ENCODE data around the gene APBA2. TPM values are rescaled to one million over a fixed set of nuclear protein-coding genes. Genes with fewer than 3 reads are reported as not detected.

APBA2 gene
- total RNA-seq, 1 experiment from 2014 or later = 0.31 TPM

DNA sequence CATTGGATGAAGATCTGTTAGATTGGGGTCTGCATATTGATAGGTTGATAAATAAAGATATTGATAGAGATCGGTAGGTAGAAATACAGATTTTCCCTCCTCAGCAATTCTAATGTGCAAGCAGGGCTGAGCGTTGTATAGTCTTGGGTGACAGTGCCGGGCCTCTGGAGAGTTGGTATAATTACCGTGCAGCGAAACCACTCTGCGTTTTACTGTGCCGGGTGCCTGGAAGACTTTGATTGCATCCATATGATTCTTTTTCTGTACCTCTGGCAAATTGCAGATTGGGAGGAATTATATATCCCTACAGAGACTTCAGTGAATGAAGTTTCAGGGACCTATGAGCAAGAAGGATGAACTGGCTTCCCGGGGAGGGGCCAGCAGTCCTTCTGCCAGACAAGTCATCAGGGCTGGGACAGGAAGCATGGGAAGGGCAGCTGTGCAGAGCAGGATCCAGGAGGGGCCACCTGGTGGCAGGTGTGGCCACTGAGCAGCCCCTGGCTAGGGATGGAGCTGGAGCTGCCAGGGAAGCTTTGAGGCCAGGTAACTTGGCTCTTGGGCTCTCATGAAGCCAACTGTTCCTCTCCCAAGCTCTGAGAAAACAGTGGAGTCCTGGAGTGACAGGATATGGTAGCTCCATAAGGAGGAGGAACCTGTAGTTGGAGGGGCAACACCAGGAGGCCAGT, 132.5 kb downstream of the APBA2 start:
- DNase-seq (ENCODE audit: low read depth, low spot score) = no peak
- in situ Hi-C loops (cut with HindIII; ENCODE audit: low pct_unique_long_range_greater_than_20kb, low sequenced_read_pairs) = no loop called here
- CTCF ChIA-PET = no interaction called here

DNA sequence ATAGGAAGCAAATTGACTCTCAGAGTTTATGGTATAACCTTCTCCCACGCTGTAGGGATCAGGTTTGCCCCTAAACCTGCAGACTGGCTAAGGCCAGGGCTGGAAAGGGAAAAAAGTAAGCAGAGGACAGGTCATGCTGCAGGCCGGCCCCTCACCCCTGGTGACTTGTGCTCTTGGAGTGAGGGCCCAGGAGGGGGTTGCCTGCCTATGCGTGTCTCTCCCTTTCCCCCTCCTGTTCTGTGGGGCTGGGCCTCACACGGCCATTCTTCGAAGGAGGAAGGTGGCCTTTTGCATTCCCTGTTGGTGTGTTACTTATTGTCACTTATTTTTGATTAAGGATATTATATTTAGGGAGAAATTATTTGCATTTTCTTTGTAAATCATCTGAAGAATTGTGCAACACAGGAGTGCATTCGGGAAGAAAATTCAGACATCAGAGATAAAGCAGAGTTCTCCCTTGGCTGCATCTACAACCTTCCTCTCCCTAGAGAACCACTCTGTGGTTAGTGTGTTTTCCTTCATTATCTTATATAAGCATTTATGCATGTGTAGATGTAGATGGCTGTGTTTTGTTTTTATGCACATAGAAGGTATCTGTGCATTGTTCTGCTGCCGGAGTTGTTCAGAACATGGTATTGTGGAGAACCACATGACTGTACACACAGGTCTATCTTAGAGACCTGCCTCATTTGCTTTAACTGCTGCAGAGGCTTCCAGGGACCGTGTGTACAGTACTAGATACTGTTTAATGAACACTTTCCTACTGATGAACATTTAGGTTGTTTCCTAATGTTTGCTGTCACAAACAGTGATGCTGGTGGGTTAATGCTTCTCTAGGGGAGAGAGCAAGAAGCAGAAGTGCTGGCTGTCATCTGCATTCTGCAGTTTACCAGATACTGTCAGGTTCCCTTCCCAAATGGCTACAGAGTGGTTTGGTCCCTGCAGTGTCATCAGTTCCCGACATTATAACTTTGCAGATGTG, 133.5 kb downstream of the APBA2 start:
- no peak overlapping the region for H3K4me3 ChIP-seq (ENCODE audit: low read depth in 2 of 2, low read length in 2 of 2)
- intact Hi-C loops (cut with micrococcal nuclease; ENCODE audit: unreplicated experiment) (no loop called here), in situ Hi-C loops (cut with HindIII; ENCODE audit: low pct_unique_long_range_greater_than_20kb, low sequenced_read_pairs) (no loop called here)
- no peaks in the 10 kb centered on the region for H3K36me3 ChIP-seq (ENCODE audit: control insufficient read depth, insufficient read depth, low read length)
- no peak for ATAC-seq
- peaks cover 5% of the 10 kb centered on the region; the same call in 1 of the 2 replicates for H3K27me3 ChIP-seq (ENCODE audit: control insufficient read depth, insufficient read depth, low read length)
- ChIA-PET CTCF (no interaction called here), POLR2A (no interaction called here)
- TF ChIP-seq, protein P1, sequence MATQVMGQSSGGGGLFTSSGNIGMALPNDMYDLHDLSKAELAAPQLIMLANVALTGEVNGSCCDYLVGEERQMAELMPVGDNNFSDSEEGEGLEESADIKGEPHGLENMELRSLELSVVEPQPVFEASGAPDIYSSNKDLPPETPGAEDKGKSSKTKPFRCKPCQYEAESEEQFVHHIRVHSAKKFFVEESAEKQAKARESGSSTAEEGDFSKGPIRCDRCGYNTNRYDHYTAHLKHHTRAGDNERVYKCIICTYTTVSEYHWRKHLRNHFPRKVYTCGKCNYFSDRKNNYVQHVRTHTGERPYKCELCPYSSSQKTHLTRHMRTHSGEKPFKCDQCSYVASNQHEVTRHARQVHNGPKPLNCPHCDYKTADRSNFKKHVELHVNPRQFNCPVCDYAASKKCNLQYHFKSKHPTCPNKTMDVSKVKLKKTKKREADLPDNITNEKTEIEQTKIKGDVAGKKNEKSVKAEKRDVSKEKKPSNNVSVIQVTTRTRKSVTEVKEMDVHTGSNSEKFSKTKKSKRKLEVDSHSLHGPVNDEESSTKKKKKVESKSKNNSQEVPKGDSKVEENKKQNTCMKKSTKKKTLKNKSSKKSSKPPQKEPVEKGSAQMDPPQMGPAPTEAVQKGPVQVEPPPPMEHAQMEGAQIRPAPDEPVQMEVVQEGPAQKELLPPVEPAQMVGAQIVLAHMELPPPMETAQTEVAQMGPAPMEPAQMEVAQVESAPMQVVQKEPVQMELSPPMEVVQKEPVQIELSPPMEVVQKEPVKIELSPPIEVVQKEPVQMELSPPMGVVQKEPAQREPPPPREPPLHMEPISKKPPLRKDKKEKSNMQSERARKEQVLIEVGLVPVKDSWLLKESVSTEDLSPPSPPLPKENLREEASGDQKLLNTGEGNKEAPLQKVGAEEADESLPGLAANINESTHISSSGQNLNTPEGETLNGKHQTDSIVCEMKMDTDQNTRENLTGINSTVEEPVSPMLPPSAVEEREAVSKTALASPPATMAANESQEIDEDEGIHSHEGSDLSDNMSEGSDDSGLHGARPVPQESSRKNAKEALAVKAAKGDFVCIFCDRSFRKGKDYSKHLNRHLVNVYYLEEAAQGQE (IDR thresholded peaks at IDR 0.05; ENCODE audit: insufficient read depth in 1 of 2, low read depth in 2 of 2, low read length in 1 of 2) = no peak
- no peak for TF ChIP-seq TCF7L2 (IDR thresholded peaks at IDR 0.05; ENCODE audit: low read depth, low read length)
- TF ChIP-seq POLR2AphosphoS5 (IDR thresholded peaks at IDR 0.05; ENCODE audit: low read depth, low read length) = no peak
- TF ChIP-seq, protein P2, sequence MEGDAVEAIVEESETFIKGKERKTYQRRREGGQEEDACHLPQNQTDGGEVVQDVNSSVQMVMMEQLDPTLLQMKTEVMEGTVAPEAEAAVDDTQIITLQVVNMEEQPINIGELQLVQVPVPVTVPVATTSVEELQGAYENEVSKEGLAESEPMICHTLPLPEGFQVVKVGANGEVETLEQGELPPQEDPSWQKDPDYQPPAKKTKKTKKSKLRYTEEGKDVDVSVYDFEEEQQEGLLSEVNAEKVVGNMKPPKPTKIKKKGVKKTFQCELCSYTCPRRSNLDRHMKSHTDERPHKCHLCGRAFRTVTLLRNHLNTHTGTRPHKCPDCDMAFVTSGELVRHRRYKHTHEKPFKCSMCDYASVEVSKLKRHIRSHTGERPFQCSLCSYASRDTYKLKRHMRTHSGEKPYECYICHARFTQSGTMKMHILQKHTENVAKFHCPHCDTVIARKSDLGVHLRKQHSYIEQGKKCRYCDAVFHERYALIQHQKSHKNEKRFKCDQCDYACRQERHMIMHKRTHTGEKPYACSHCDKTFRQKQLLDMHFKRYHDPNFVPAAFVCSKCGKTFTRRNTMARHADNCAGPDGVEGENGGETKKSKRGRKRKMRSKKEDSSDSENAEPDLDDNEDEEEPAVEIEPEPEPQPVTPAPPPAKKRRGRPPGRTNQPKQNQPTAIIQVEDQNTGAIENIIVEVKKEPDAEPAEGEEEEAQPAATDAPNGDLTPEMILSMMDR (IDR thresholded peaks at IDR 0.05) = no peak
- TF ChIP-seq SIN3A (IDR thresholded peaks at IDR 0.05; ENCODE audit: borderline replicate concordance, insufficient read depth, low read depth, low read length) = no peak
- no peak overlapping the region for H3K27ac ChIP-seq (ENCODE audit: low read length)
- no peak for DNase-seq (ENCODE audit: low read depth, low spot score)
- no peaks in the 10 kb centered on the region for H3K4me1 ChIP-seq (ENCODE audit: control insufficient read depth, insufficient read depth, low read length)
- H3K9me3 ChIP-seq (ENCODE audit: control insufficient read depth, insufficient read depth, low read depth, low read length) = no peaks in the 10 kb centered on the region
- BruUV-seq (replicated peaks) = no TSS peak

More for the DNA sequence above, 132.5 kb downstream of the APBA2 start:
- POLR2A ChIA-PET = no interaction called here
- H3K9me3 ChIP-seq (ENCODE audit: control insufficient read depth, insufficient read depth, low read depth, low read length) = no peaks in the 10 kb centered on the region
- no peak overlapping the region for H3K27ac ChIP-seq (ENCODE audit: low read length)
- H3K4me3 ChIP-seq (ENCODE audit: low read depth in 2 of 2, low read length in 2 of 2) = no peak overlapping the region
- BruUV-seq (replicated peaks) = no TSS peak
- intact Hi-C loops (cut with micrococcal nuclease; ENCODE audit: unreplicated experiment) = no loop called here
- peaks cover 5% of the 10 kb centered on the region; the same call in 1 of the 2 replicates for H3K27me3 ChIP-seq (ENCODE audit: control insufficient read depth, insufficient read depth, low read length)
- H3K36me3 ChIP-seq (ENCODE audit: control insufficient read depth, insufficient read depth, low read length) = no peaks in the 10 kb centered on the region
- TF ChIP-seq POLR2AphosphoS5 (IDR thresholded peaks at IDR 0.05; ENCODE audit: low read depth, low read length) = no peak
- TF ChIP-seq, protein P2 (IDR thresholded peaks at IDR 0.05) = no peak
- TF ChIP-seq SIN3A (IDR thresholded peaks at IDR 0.05; ENCODE audit: borderline replicate concordance, insufficient read depth, low read depth, low read length) = no peak
- TF ChIP-seq TCF7L2 (IDR thresholded peaks at IDR 0.05; ENCODE audit: low read depth, low read length) = no peak
- TF ChIP-seq, protein P1 (IDR thresholded peaks at IDR 0.05; ENCODE audit: insufficient read depth in 1 of 2, low read depth in 2 of 2, low read length in 1 of 2) = no peak
- no peaks in the 10 kb centered on the region for H3K4me1 ChIP-seq (ENCODE audit: control insufficient read depth, insufficient read depth, low read length)
- ATAC-seq = no peak
